Bronchial epithelial cell (primary cell): ENCODE measurements around the gene PHETA1. TPM values are rescaled to one million over a fixed set of nuclear protein-coding genes. Genes with fewer than 3 reads are reported as not detected.
A peak's percentile ranks its signal among the peaks of the same experiment; 100 is the strongest.
"Not testable (repeated sequence)": the region's sequence is repeated elsewhere in the genome, so short reads cannot be mapped to it uniquely, and the experiment has no call there.

ENCODE experiments used
- DNase-seq: peaks from one replicate; pipeline ENCODE4 v3.0.0-alpha.2; 2010; ENCODE audit warnings: low read depth
- FAIRE-seq: peaks from 2 replicates; lab custom pipeline; 2011; peaks lifted over from hg19 to GRCh38; lab: Jason Lieb, UNC
- H3K27me3 ChIP-seq: 2 replicates; pipeline ENCODE4 v1.5.1; 2011; ENCODE audit warnings: low read length; ENCODE audit not compliant: control insufficient read depth, insufficient read depth
- H3K36me3 ChIP-seq: 2 replicates; pipeline ENCODE4 v1.5.1; 2011; ENCODE audit warnings: low read length; ENCODE audit not compliant: control insufficient read depth, insufficient read depth
- H3K4me3 ChIP-seq: 2 replicates; pipeline ENCODE4 v1.5.1; 2011; ENCODE audit warnings: mild to moderate bottlenecking, low read depth, low read length, control low read depth
- CTCF ChIP-seq: IDR thresholded peaks from 2 replicates; pipeline ENCODE4 v1.5.1; 2011; ENCODE audit warnings: mild to moderate bottlenecking, moderate library complexity, low read length, control low read depth, inconsistent platforms; ENCODE audit not compliant: insufficient read depth, severe bottlenecking
- total RNA-seq: library from RNA; depleted of rRNA; stranded (reverse); fragments of >200 nt; gene quantifications from 2 replicates; pipeline ENCODE4 v1.2.1, GENCODE V29; 2014

PHETA1 gene
- total RNA-seq, 1 donor from 2014 or later = 4.5 TPM

- H3K4me3 ChIP-seq = peak overlapping the region; percentile 67
- FAIRE-seq (no peak), DNase-seq (no peak)
- H3K27me3 ChIP-seq = no peaks in the 10 kb centered on the region
- H3K36me3 ChIP-seq = peaks cover under 1% of the 10 kb centered on the region
- no peak for TF ChIP-seq CTCF
These were observed 37.8 kb upstream of the PHETA1 start for GRCh38 chr12:111406474-111407376.

GRCh38 chr12:111405859-111406473 lies 37.1 kb upstream of the PHETA1 start, which contains the start of gene SH2B3:
SH2B3 (plus strand) TSS chr12:111405923; CDS start chr12:111418146, 12,223 bp downstream.
- no peaks in the 10 kb centered on the region for H3K27me3 ChIP-seq
- no peaks in the 10 kb centered on the region for H3K36me3 ChIP-seq
- H3K4me3 ChIP-seq = peak within 1 kb of the TSS; percentile 67
- DNase-seq = no peak
- no peak for TF ChIP-seq CTCF
- no peak for FAIRE-seq

GRCh38 chr12:111405149-111405858 lies 36.4 kb upstream of the PHETA1 start:
- peak; percentile 79 for DNase-seq
- Histone ChIP-seq H3K4me3 (peak overlapping the region; percentile 67), H3K27me3 (no peaks in the 10 kb centered on the region), H3K36me3 (no peaks in the 10 kb centered on the region)
- no peak for FAIRE-seq
- TF ChIP-seq CTCF = peak; percentile 60

- H3K36me3 ChIP-seq = no peaks in the 10 kb centered on the region
- H3K27me3 ChIP-seq = no peaks in the 10 kb centered on the region
- DNase-seq (no peak), FAIRE-seq (no peak)
- no peak for TF ChIP-seq CTCF
- H3K4me3 ChIP-seq = peak overlapping the region; percentile 67
These were observed 35.7 kb upstream of the PHETA1 start for GRCh38 chr12:111404362-111405148.

- not testable (repeated sequence) for H3K4me3 ChIP-seq, FAIRE-seq, DNase-seq, H3K36me3 ChIP-seq, H3K27me3 ChIP-seq
These were observed 33.6 kb upstream of the PHETA1 start for GRCh38 chr12:111402490-111402824.
